ENCODE measurements around the gene UGT2A3. TPM values are rescaled to one million over a fixed set of nuclear protein-coding genes. Genes with fewer than 3 reads are reported as not detected.

UGT2A3 gene
- total RNA-seq, 1 experiment from 2014 or later, result 0.11 TPM

DNA sequence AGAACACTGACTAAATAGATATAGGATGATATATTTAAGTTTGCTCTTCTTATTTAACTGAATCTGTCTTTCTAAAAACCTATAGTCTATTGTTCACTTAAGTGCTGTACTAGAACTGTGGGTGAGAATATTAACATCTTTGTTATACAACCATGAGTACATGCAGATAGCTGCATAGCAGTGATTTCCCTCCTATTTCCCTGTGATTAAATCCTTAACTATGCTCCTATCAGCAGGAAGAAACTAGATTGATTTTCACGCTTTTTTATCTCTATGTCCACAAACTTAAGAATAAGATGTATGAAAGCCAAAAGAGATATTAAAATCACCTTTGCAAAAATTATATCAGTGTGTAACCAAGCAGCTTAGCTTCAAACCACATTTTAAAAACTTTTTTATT, 11.3 kb upstream of the UGT2A3 start:
- no peak for TF ChIP-seq ZNF671 (CRISPR knock-in tag; IDR thresholded peaks at IDR 0.05)
- no peak for TF ChIP-seq NFE2L1 (CRISPR knock-in tag; IDR thresholded peaks at IDR 0.05)
- TF ChIP-seq RELA (CRISPR knock-in tag; IDR thresholded peaks at IDR 0.05; ENCODE audit: borderline replicate concordance), result no peak
- TF ChIP-seq JAZF1 (CRISPR knock-in tag; IDR thresholded peaks at IDR 0.05), result no peak
- no peak for TF ChIP-seq GABPB1 (CRISPR knock-in tag; IDR thresholded peaks at IDR 0.05)
- TF ChIP-seq, protein P1, sequence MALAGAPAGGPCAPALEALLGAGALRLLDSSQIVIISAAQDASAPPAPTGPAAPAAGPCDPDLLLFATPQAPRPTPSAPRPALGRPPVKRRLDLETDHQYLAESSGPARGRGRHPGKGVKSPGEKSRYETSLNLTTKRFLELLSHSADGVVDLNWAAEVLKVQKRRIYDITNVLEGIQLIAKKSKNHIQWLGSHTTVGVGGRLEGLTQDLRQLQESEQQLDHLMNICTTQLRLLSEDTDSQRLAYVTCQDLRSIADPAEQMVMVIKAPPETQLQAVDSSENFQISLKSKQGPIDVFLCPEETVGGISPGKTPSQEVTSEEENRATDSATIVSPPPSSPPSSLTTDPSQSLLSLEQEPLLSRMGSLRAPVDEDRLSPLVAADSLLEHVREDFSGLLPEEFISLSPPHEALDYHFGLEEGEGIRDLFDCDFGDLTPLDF (CRISPR knock-in tag; IDR thresholded peaks at IDR 0.05), result no peak
- TF ChIP-seq, protein P2, sequence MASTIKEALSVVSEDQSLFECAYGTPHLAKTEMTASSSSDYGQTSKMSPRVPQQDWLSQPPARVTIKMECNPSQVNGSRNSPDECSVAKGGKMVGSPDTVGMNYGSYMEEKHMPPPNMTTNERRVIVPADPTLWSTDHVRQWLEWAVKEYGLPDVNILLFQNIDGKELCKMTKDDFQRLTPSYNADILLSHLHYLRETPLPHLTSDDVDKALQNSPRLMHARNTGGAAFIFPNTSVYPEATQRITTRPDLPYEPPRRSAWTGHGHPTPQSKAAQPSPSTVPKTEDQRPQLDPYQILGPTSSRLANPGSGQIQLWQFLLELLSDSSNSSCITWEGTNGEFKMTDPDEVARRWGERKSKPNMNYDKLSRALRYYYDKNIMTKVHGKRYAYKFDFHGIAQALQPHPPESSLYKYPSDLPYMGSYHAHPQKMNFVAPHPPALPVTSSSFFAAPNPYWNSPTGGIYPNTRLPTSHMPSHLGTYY (CRISPR knock-in tag; IDR thresholded peaks at IDR 0.05), result no peak
- TF ChIP-seq, protein P3, sequence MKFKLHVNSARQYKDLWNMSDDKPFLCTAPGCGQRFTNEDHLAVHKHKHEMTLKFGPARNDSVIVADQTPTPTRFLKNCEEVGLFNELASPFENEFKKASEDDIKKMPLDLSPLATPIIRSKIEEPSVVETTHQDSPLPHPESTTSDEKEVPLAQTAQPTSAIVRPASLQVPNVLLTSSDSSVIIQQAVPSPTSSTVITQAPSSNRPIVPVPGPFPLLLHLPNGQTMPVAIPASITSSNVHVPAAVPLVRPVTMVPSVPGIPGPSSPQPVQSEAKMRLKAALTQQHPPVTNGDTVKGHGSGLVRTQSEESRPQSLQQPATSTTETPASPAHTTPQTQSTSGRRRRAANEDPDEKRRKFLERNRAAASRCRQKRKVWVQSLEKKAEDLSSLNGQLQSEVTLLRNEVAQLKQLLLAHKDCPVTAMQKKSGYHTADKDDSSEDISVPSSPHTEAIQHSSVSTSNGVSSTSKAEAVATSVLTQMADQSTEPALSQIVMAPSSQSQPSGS (CRISPR knock-in tag; IDR thresholded peaks at IDR 0.05; ENCODE audit: borderline replicate concordance, low read depth), result no peak
- no peak for TF ChIP-seq JUN (CRISPR knock-in tag; IDR thresholded peaks at IDR 0.05)
- TF ChIP-seq, protein P4, sequence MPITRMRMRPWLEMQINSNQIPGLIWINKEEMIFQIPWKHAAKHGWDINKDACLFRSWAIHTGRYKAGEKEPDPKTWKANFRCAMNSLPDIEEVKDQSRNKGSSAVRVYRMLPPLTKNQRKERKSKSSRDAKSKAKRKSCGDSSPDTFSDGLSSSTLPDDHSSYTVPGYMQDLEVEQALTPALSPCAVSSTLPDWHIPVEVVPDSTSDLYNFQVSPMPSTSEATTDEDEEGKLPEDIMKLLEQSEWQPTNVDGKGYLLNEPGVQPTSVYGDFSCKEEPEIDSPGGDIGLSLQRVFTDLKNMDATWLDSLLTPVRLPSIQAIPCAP (CRISPR knock-in tag; IDR thresholded peaks at IDR 0.05), result no peak
- TF ChIP-seq, protein P5, sequence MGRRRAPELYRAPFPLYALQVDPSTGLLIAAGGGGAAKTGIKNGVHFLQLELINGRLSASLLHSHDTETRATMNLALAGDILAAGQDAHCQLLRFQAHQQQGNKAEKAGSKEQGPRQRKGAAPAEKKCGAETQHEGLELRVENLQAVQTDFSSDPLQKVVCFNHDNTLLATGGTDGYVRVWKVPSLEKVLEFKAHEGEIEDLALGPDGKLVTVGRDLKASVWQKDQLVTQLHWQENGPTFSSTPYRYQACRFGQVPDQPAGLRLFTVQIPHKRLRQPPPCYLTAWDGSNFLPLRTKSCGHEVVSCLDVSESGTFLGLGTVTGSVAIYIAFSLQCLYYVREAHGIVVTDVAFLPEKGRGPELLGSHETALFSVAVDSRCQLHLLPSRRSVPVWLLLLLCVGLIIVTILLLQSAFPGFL (CRISPR knock-in tag; IDR thresholded peaks at IDR 0.05; ENCODE audit: borderline replicate concordance), result no peak
- TF ChIP-seq, protein P6, sequence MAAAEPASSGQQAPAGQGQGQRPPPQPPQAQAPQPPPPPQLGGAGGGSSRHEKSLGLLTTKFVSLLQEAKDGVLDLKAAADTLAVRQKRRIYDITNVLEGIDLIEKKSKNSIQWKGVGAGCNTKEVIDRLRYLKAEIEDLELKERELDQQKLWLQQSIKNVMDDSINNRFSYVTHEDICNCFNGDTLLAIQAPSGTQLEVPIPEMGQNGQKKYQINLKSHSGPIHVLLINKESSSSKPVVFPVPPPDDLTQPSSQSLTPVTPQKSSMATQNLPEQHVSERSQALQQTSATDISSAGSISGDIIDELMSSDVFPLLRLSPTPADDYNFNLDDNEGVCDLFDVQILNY (CRISPR knock-in tag; IDR thresholded peaks at IDR 0.05), result no peak
- TF ChIP-seq, protein P7, sequence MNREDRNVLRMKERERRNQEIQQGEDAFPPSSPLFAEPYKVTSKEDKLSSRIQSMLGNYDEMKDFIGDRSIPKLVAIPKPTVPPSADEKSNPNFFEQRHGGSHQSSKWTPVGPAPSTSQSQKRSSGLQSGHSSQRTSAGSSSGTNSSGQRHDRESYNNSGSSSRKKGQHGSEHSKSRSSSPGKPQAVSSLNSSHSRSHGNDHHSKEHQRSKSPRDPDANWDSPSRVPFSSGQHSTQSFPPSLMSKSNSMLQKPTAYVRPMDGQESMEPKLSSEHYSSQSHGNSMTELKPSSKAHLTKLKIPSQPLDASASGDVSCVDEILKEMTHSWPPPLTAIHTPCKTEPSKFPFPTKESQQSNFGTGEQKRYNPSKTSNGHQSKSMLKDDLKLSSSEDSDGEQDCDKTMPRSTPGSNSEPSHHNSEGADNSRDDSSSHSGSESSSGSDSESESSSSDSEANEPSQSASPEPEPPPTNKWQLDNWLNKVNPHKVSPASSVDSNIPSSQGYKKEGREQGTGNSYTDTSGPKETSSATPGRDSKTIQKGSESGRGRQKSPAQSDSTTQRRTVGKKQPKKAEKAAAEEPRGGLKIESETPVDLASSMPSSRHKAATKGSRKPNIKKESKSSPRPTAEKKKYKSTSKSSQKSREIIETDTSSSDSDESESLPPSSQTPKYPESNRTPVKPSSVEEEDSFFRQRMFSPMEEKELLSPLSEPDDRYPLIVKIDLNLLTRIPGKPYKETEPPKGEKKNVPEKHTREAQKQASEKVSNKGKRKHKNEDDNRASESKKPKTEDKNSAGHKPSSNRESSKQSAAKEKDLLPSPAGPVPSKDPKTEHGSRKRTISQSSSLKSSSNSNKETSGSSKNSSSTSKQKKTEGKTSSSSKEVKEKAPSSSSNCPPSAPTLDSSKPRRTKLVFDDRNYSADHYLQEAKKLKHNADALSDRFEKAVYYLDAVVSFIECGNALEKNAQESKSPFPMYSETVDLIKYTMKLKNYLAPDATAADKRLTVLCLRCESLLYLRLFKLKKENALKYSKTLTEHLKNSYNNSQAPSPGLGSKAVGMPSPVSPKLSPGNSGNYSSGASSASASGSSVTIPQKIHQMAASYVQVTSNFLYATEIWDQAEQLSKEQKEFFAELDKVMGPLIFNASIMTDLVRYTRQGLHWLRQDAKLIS (CRISPR knock-in tag; IDR thresholded peaks at IDR 0.05; ENCODE audit: borderline replicate concordance), result no peak
- no peak for TF ChIP-seq FOXP1 (CRISPR knock-in tag; IDR thresholded peaks at IDR 0.05; ENCODE audit: borderline replicate concordance)
- ChIA-PET POLR2A (no interaction called here), CTCF (interaction anchor here (1.4 kb wide), 1 partner anchor 9 kb away, joined by 4 read pairs; no protein-coding TSS in a partner anchor)
- Mint-ChIP-seq H3K36me3 (peaks cover 57% of the 10 kb centered on the region), H3K4me1 (peaks cover 14% of the 10 kb centered on the region), H3K9me3 (peaks cover 70% of the 10 kb centered on the region), H3K4me3 (no peak overlapping the region), H3K27ac (no peak overlapping the region), H3K27me3 (ENCODE audit: low read depth) (no peaks in the 10 kb centered on the region; the same call in 1 of the 2 replicates)
- no peak for ATAC-seq
- no peak for DNase-seq (ENCODE audit: low spot score)

Data from WTC11 (cell line).